ENCODE measurements around the gene PRG2.

Gene PRG2

GRCh38 chr11:57390535-57390934 is at the start of gene PRG2:
PRG2 (minus strand) TSS chr11:57390650; CDS start chr11:57389944, 706 bp downstream.
- no peak for DNase-seq

- DNase-seq, result no peak
Measured at GRCh38 chr11:57439786-57440185, 49.3 kb upstream of the PRG2 start.

- DNase-seq, result no peak
Measured at GRCh38 chr11:57438345-57439285, 48.2 kb upstream of the PRG2 start.

- no peak for DNase-seq
Measured at GRCh38 chr11:57436031-57436430, 45.6 kb upstream of the PRG2 start.

GRCh38 chr11:57434640-57435546 is 44.4 kb upstream of the PRG2 start:
- no peak for DNase-seq

- no peak for DNase-seq
Measured at GRCh38 chr11:57432714-57433163, 42.3 kb upstream of the PRG2 start.

GRCh38 chr11:57432149-57432561 is 41.7 kb upstream of the PRG2 start:
- no peak for DNase-seq

- DNase-seq, result no peak
Measured at GRCh38 chr11:57430952-57431351, 40.5 kb upstream of the PRG2 start.

- DNase-seq, result no peak
Measured at GRCh38 chr11:57429946-57430345, 39.5 kb upstream of the PRG2 start.

GRCh38 chr11:57428643-57429042 is 38.2 kb upstream of the PRG2 start:
- no peak for DNase-seq

GRCh38 chr11:57427727-57428082 is 37.3 kb upstream of the PRG2 start:
- peak; percentile 90 for DNase-seq

- peak; percentile 92 for DNase-seq
Measured at GRCh38 chr11:57426929-57427726, 36.7 kb upstream of the PRG2 start, which contains the start of gene SLC43A3. SLC43A3 (minus strand) TSS chr11:57427121; CDS start chr11:57426172, 949 bp downstream.

GRCh38 chr11:57426439-57426928 is 36.0 kb upstream of the PRG2 start:
- DNase-seq, result no peak

GRCh38 chr11:57425565-57426438 is 35.4 kb upstream of the PRG2 start:
- peak; percentile 85 for DNase-seq

- DNase-seq, result peak; percentile 60
Measured at GRCh38 chr11:57424792-57425564, 34.5 kb upstream of the PRG2 start.

GRCh38 chr11:57424137-57424791 is 33.8 kb upstream of the PRG2 start:
- no peak for DNase-seq

- DNase-seq, result no peak
Measured at GRCh38 chr11:57422669-57423068, 32.2 kb upstream of the PRG2 start.

GRCh38 chr11:57421805-57422204 is 31.4 kb upstream of the PRG2 start:
- DNase-seq, result no peak

GRCh38 chr11:57421066-57421465 is 30.6 kb upstream of the PRG2 start:
- DNase-seq, result no peak

- DNase-seq, result no peak
Measured at GRCh38 chr11:57419146-57419545, 28.7 kb upstream of the PRG2 start.

Measured in left hindlimb (tissue), 1 donor.